22Rv1 (cell line): ENCODE measurements around the gene C1orf198.

Experiments
- H3K27ac ChIP-seq: fragments of 450-650 bp; 2 replicates; pipeline ENCODE4 v1.5.1; 2017
- ZFX ChIP-seq: fragments of 450-650 bp; IDR thresholded peaks from 2 replicates; pipeline ENCODE4 v1.6.1; 2017; ENCODE audit warnings: antibody characterized with exemption, borderline replicate concordance
- TF ChIP-seq, protein P1 (sequence below): fragments of 450-650 bp; IDR thresholded peaks from 2 replicates; pipeline ENCODE4 v1.5.1; 2017; ENCODE audit warnings: mild to moderate bottlenecking

C1orf198 gene

GRCh38 chr1:230807561-230808280, 60.6 kb downstream of the C1orf198 start:
- no peak overlapping the region for H3K27ac ChIP-seq
- TF ChIP-seq, protein P1, sequence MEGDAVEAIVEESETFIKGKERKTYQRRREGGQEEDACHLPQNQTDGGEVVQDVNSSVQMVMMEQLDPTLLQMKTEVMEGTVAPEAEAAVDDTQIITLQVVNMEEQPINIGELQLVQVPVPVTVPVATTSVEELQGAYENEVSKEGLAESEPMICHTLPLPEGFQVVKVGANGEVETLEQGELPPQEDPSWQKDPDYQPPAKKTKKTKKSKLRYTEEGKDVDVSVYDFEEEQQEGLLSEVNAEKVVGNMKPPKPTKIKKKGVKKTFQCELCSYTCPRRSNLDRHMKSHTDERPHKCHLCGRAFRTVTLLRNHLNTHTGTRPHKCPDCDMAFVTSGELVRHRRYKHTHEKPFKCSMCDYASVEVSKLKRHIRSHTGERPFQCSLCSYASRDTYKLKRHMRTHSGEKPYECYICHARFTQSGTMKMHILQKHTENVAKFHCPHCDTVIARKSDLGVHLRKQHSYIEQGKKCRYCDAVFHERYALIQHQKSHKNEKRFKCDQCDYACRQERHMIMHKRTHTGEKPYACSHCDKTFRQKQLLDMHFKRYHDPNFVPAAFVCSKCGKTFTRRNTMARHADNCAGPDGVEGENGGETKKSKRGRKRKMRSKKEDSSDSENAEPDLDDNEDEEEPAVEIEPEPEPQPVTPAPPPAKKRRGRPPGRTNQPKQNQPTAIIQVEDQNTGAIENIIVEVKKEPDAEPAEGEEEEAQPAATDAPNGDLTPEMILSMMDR: no peak
- no peak for TF ChIP-seq ZFX

GRCh38 chr1:230807029-230807428, 61.3 kb downstream of the C1orf198 start:
- TF ChIP-seq ZFX: no peak
- TF ChIP-seq, protein P1: no peak

GRCh38 chr1:230806552-230806951, 61.8 kb downstream of the C1orf198 start:
- TF ChIP-seq, protein P1: no peak
- no peak for TF ChIP-seq ZFX
- no peak overlapping the region for H3K27ac ChIP-seq

More at GRCh38 chr1:230807029-230807428, 61.3 kb downstream of the C1orf198 start:
- no peak overlapping the region for H3K27ac ChIP-seq

DNA sequence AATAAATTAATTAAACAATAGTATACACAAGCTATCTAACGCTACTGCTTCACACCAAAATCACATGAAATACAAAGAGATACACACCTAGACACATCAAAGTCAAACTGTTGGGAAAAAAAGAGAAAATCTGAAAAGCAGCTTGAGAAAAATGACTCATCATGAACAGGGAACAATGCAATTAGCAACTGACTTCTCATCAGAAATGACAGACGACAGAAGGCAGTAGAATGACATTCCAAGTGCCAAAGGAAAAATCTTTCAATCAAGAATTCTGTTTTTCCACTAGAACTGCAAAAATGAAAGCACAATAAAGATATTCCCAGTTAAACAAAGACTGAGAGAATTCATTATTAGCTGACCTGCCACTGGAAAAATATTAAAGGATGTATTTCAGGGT, 63.9 kb downstream of the C1orf198 start:
- TF ChIP-seq, protein P1: no peak
- no peak for TF ChIP-seq ZFX
- H3K27ac ChIP-seq: no peak overlapping the region

- TF ChIP-seq ZFX: no peak
- TF ChIP-seq, protein P1: no peak
- H3K27ac ChIP-seq: no peak overlapping the region
These were observed 67.2 kb downstream of the C1orf198 start for GRCh38 chr1:230800891-230801840.

DNA sequence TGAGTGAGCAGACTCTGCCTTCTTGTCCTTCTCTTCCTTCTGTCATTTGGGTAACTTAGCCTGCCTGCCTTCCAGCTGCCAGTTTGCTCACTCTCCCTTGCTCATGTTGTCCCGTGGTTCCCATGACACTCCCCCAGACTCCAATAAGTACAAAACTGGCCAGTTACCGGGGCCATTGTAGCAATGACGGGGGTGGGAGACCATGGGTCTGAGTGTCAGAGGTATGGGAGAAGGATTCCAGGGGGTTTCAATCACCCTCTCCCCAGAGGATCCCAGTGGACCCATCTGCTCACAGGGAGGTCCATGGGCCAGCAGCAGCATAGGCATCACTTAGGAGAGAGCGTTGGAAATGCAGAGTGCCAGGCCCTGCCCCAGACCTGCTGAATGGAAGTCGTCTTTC, 69.8 kb downstream of the C1orf198 start:
- TF ChIP-seq, protein P1: no peak
- TF ChIP-seq ZFX: no peak
- H3K27ac ChIP-seq: no peak overlapping the region
